ENCODE results near the gene DERA. TPM values are rescaled to one million over a fixed set of nuclear protein-coding genes. Genes with fewer than 3 reads are reported as not detected.

The DERA gene
- total and polyA plus RNA-seq, 2 of the 13 experiments (the other 11 are each of a cell fraction or from before 2014, with no cell fraction given) = 24.0 to 51.3 TPM

- 97% methylated on average over 4 of the region's 4 CpGs for WGBS (ENCODE audit: low lambda C conversion rate)
- H3K27ac ChIP-seq (ENCODE audit: extremely low read length, insufficient read depth, low read length) = no peak overlapping the region
These were observed 84.7 kb downstream of the DERA start for GRCh38 chr12:15995801-15996200.

More at GRCh38 chr12:15995801-15996200, 84.7 kb downstream of the DERA start:
- TF ChIP-seq IKZF1 (IDR thresholded peaks at IDR 0.05) (no peak), ZNF609 (CRISPR knock-in tag; IDR thresholded peaks at IDR 0.05; ENCODE audit: borderline replicate concordance) (no peak), MLX (CRISPR knock-in tag; IDR thresholded peaks at IDR 0.05) (no peak), IRF2 (CRISPR knock-in tag; IDR thresholded peaks at IDR 0.05) (no peak), ZNF280D (CRISPR knock-in tag; IDR thresholded peaks at IDR 0.05) (no peak), MATR3 (CRISPR knock-in tag; IDR thresholded peaks at IDR 0.05) (no peak), GLMP (CRISPR knock-in tag; IDR thresholded peaks at IDR 0.05; ENCODE audit: borderline replicate concordance) (no peak), ZNF644 (CRISPR knock-in tag; IDR thresholded peaks at IDR 0.05; ENCODE audit: low read depth) (no peak), ZMAT3 (CRISPR knock-in tag; conservative IDR thresholded peaks at IDR 0.05) (no peak), ZKSCAN5 (CRISPR knock-in tag; IDR thresholded peaks at IDR 0.05) (no peak), MTF2 (CRISPR knock-in tag; IDR thresholded peaks at IDR 0.05; ENCODE audit: borderline replicate concordance) (no peak), GATAD1 (CRISPR knock-in tag; IDR thresholded peaks at IDR 0.05) (no peak), RNF2 (conservative IDR thresholded peaks at IDR 0.05; ENCODE audit: low read depth) (no peak), GRHL1 (CRISPR knock-in tag; conservative IDR thresholded peaks at IDR 0.05) (no peak), ZNF333 (CRISPR knock-in tag; IDR thresholded peaks at IDR 0.05; ENCODE audit: borderline replicate concordance) (no peak)
- intact Hi-C loops (cut with micrococcal nuclease; ENCODE audit: unreplicated experiment) (no loop called here), in situ Hi-C loops (cut with HindIII; ENCODE audit: extremely low pct_ligation_motif_present, low pct_unique_long_range_greater_than_20kb) (no loop called here)
- Histone ChIP-seq H3K4me3 (replicated peaks in 1 of 3; ENCODE audit: insufficient read depth in 1 of 3, low read depth in 2 of 3, low read length in 3 of 3) (no peak overlapping the region), H3K36me3 (replicated peaks in 1 of 2; ENCODE audit: control insufficient read depth in 1 of 2, insufficient read depth in 2 of 2, low read length in 2 of 2) (no peaks in the 10 kb centered on the region; a peak in 1 of 5 replicates), H3K4me2 (ENCODE audit: low read depth, low read length) (no peak overlapping the region), H3K4me1 (ENCODE audit: insufficient read depth, low read length) (no peaks in the 10 kb centered on the region), H2AFZ (ENCODE audit: low read length) (no peak overlapping the region), H3K79me2 (ENCODE audit: insufficient read depth, low read length) (no peaks in the 10 kb centered on the region), H3K9me3 (ENCODE audit: low read length) (no peaks in the 10 kb centered on the region), H3K27me3 (ENCODE audit: control insufficient read depth in 1 of 2, insufficient read depth in 2 of 2, low read length in 2 of 2) (no peaks in the 10 kb centered on the region), H4K20me1 (ENCODE audit: insufficient read depth, low read length) (no peaks in the 10 kb centered on the region), H3K9ac (ENCODE audit: insufficient read depth, low read depth, low read length) (no peak overlapping the region)
- DNase-seq (ENCODE audit: low spot score) = no peak
- BruUV-seq (replicated peaks) = no TSS peak
- FAIRE-seq = no peak
- POLR2A ChIA-PET = no interaction called here
- ATAC-seq = no peak
- CTCF ChIA-PET (ENCODE audit: low intra/inter-chr PET ratio, low total read pairs) = no interaction called here

All from HepG2 (cell line).